ENCODE measurements around the gene ZFP90. TPM values are rescaled to one million over a fixed set of nuclear protein-coding genes. Genes with fewer than 3 reads are reported as not detected.

The ZFP90 gene
- total RNA-seq, 1 experiment from 2014 or later, result 21.8 TPM

DNA sequence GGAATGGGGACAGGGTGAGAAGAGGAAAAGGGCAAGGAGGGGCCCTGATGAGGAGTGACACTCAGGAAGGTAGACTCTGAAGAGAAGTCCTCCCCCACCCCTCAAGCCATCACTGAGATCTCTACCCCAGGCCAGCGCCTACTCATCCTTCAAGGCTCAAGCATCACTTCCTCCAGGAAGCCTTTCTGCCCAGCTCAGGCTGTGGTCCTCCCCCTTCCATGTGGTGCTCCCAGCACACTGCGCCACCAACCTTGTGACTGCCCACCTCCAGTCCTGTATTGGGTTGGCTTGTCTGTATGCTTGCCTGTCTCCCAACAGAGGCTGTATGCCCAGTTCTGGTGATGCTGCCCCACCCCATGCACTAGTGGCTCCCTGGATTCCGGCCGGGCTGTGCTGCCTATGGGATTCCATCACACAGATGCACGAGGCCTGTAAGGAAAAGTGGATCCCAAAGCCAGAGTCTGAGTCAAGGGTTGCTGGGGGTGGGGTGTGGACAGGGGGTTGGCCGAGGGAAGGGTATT is 19.8 kb upstream of the ZFP90 start:
- Histone ChIP-seq H3K27ac (ENCODE audit: low read depth, low read length) (no peak overlapping the region), H3K4me1 (ENCODE audit: control insufficient read depth in 1 of 2, insufficient read depth in 2 of 2, low read length in 2 of 2) (peaks cover 3 to 9% of the 10 kb centered on the region in 2 experiments; a peak in 3 of 4 replicates), H3K4me2 (ENCODE audit: low read length) (no peak overlapping the region), H3K9ac (ENCODE audit: low read length) (no peak overlapping the region), H3K4me3 (replicated peaks in 1 of 2; ENCODE audit: low read depth in 1 of 2, low read length in 2 of 2) (no peak overlapping the region), H3K9me3 (ENCODE audit: control insufficient read depth in 1 of 2, insufficient read depth in 1 of 2, low read depth in 1 of 2, low read length in 2 of 2) (no peaks in the 10 kb centered on the region), H3K79me2 (ENCODE audit: insufficient read depth, low read length) (no peaks in the 10 kb centered on the region), H3K27me3 (ENCODE audit: insufficient read depth, low read length) (no peaks in the 10 kb centered on the region), H3K36me3 (ENCODE audit: control insufficient read depth in 1 of 2, insufficient read depth in 2 of 2, low read length in 2 of 2) (no peaks in the 10 kb centered on the region), H2AFZ (ENCODE audit: low read depth, low read length, poor library complexity, severe bottlenecking) (no peak overlapping the region), H4K20me1 (ENCODE audit: insufficient read depth) (no peaks in the 10 kb centered on the region), H3K9me2 (ENCODE audit: insufficient read depth) (no peaks in the 10 kb centered on the region)
- POLR2A ChIA-PET, result no interaction called here
- TF ChIP-seq EGR1 (IDR thresholded peaks at IDR 0.05; ENCODE audit: low read depth), result no peak
- no peak for TF ChIP-seq SRF (IDR thresholded peaks at IDR 0.05; ENCODE audit: low read depth)
- TF ChIP-seq, protein P1, sequence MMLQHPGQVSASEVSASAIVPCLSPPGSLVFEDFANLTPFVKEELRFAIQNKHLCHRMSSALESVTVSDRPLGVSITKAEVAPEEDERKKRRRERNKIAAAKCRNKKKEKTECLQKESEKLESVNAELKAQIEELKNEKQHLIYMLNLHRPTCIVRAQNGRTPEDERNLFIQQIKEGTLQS (IDR thresholded peaks at IDR 0.05), result no peak
- no peak for TF ChIP-seq CEBPB (IDR thresholded peaks at IDR 0.05; ENCODE audit: low read depth)
- TF ChIP-seq, protein P2, sequence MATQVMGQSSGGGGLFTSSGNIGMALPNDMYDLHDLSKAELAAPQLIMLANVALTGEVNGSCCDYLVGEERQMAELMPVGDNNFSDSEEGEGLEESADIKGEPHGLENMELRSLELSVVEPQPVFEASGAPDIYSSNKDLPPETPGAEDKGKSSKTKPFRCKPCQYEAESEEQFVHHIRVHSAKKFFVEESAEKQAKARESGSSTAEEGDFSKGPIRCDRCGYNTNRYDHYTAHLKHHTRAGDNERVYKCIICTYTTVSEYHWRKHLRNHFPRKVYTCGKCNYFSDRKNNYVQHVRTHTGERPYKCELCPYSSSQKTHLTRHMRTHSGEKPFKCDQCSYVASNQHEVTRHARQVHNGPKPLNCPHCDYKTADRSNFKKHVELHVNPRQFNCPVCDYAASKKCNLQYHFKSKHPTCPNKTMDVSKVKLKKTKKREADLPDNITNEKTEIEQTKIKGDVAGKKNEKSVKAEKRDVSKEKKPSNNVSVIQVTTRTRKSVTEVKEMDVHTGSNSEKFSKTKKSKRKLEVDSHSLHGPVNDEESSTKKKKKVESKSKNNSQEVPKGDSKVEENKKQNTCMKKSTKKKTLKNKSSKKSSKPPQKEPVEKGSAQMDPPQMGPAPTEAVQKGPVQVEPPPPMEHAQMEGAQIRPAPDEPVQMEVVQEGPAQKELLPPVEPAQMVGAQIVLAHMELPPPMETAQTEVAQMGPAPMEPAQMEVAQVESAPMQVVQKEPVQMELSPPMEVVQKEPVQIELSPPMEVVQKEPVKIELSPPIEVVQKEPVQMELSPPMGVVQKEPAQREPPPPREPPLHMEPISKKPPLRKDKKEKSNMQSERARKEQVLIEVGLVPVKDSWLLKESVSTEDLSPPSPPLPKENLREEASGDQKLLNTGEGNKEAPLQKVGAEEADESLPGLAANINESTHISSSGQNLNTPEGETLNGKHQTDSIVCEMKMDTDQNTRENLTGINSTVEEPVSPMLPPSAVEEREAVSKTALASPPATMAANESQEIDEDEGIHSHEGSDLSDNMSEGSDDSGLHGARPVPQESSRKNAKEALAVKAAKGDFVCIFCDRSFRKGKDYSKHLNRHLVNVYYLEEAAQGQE (IDR thresholded peaks at IDR 0.05; ENCODE audit: low read depth), result no peak
- no peak for TF ChIP-seq ZFX (IDR thresholded peaks at IDR 0.05)
- TF ChIP-seq, protein P3, sequence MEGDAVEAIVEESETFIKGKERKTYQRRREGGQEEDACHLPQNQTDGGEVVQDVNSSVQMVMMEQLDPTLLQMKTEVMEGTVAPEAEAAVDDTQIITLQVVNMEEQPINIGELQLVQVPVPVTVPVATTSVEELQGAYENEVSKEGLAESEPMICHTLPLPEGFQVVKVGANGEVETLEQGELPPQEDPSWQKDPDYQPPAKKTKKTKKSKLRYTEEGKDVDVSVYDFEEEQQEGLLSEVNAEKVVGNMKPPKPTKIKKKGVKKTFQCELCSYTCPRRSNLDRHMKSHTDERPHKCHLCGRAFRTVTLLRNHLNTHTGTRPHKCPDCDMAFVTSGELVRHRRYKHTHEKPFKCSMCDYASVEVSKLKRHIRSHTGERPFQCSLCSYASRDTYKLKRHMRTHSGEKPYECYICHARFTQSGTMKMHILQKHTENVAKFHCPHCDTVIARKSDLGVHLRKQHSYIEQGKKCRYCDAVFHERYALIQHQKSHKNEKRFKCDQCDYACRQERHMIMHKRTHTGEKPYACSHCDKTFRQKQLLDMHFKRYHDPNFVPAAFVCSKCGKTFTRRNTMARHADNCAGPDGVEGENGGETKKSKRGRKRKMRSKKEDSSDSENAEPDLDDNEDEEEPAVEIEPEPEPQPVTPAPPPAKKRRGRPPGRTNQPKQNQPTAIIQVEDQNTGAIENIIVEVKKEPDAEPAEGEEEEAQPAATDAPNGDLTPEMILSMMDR (IDR thresholded peaks at IDR 0.05 in 2 of 3, conservative IDR thresholded peaks at IDR 0.05 in 1 of 3; ENCODE audit: borderline replicate concordance in 1 of 3, insufficient read depth in 1 of 3, low read depth in 2 of 3, low read length in 2 of 3), result no peak
- TF ChIP-seq POLR2A (IDR thresholded peaks at IDR 0.05; ENCODE audit: borderline replicate concordance, extremely low read depth, insufficient read depth, insufficient read length), result no peak
- TF ChIP-seq, protein P4, sequence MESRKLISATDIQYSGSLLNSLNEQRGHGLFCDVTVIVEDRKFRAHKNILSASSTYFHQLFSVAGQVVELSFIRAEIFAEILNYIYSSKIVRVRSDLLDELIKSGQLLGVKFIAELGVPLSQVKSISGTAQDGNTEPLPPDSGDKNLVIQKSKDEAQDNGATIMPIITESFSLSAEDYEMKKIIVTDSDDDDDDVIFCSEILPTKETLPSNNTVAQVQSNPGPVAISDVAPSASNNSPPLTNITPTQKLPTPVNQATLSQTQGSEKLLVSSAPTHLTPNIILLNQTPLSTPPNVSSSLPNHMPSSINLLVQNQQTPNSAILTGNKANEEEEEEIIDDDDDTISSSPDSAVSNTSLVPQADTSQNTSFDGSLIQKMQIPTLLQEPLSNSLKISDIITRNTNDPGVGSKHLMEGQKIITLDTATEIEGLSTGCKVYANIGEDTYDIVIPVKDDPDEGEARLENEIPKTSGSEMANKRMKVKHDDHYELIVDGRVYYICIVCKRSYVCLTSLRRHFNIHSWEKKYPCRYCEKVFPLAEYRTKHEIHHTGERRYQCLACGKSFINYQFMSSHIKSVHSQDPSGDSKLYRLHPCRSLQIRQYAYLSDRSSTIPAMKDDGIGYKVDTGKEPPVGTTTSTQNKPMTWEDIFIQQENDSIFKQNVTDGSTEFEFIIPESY (IDR thresholded peaks at IDR 0.05; ENCODE audit: extremely low read depth, insufficient replicate concordance, low read length), result no peak
- TF ChIP-seq SP1 (IDR thresholded peaks at IDR 0.05; ENCODE audit: low read depth), result no peak
- no peak for TF ChIP-seq JUND (IDR thresholded peaks at IDR 0.05)
- TF ChIP-seq, protein P5, sequence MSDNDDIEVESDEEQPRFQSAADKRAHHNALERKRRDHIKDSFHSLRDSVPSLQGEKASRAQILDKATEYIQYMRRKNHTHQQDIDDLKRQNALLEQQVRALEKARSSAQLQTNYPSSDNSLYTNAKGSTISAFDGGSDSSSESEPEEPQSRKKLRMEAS (IDR thresholded peaks at IDR 0.05), result no peak
- no peak for TF ChIP-seq CBX3 (IDR thresholded peaks at IDR 0.05; ENCODE audit: low read depth)
- TF ChIP-seq POLR2AphosphoS5 (IDR thresholded peaks at IDR 0.05; ENCODE audit: low read depth, low read length), result no peak
- TF ChIP-seq SIN3A (IDR thresholded peaks at IDR 0.05; ENCODE audit: low read depth), result no peak
- TF ChIP-seq ZNF274 (IDR thresholded peaks at IDR 0.05; ENCODE audit: low read depth, low read length), result no peak
- CTCF ChIA-PET, result no interaction called here
- intact Hi-C loops (cut with micrococcal nuclease), result no loop called here
- no TSS peak for BruUV-seq (replicated peaks)
- no peak for DNase-seq (ENCODE audit: low read depth, low spot score)
- ATAC-seq, result no peak
- RAD21 ChIA-PET (ENCODE audit: low non-redundant PET in 1 of 2, low total read pairs in 2 of 2, uncharacterized antibody in 2 of 2, unreplicated experiment in 2 of 2), result no interaction called here
